ENCODE results near the gene ADAMTS15. TPM values are rescaled to one million over a fixed set of nuclear protein-coding genes. Genes with fewer than 3 reads are reported as not detected.

ADAMTS15 gene
- total RNA-seq, 1 experiment from 2014 or later, result 0.83 TPM

DNA sequence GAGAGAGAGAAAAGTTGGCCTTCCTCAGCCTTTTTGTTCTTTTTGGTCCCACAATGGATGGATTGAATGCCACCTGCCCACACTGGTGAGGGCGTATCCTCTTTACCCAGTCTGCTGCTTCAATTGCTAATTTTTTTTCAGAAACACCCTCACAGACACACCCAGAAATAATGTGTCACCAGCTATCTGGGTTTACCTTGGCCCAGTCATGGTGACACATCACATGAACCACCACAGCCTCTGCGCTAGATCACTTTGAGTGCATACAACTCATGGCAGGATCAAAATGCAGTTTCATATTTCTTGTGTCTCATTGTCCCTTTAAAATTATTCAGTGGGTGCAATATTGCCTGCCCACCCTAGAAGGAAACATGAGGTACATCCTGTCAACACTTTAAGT is 63.3 kb downstream of the ADAMTS15 start:
- H3K4me1 Mint-ChIP-seq (ENCODE audit: low read depth, unreplicated experiment), result no peaks in the 10 kb centered on the region
- no peak overlapping the region for H3K27ac Mint-ChIP-seq (ENCODE audit: unreplicated experiment)
- H3K36me3 Mint-ChIP-seq (ENCODE audit: insufficient read depth, unreplicated experiment), result no peaks in the 10 kb centered on the region
- intact Hi-C loops (cut with micrococcal nuclease; ENCODE audit: unreplicated experiment), result no loop called here
- no peak for DNase-seq
- CTCF ChIA-PET, result no interaction called here
- H3K4me3 Mint-ChIP-seq (ENCODE audit: low read depth, unreplicated experiment), result no peak overlapping the region
- H3K27me3 Mint-ChIP-seq (ENCODE audit: unreplicated experiment), result no peaks in the 10 kb centered on the region
- TF ChIP-seq, protein P1, sequence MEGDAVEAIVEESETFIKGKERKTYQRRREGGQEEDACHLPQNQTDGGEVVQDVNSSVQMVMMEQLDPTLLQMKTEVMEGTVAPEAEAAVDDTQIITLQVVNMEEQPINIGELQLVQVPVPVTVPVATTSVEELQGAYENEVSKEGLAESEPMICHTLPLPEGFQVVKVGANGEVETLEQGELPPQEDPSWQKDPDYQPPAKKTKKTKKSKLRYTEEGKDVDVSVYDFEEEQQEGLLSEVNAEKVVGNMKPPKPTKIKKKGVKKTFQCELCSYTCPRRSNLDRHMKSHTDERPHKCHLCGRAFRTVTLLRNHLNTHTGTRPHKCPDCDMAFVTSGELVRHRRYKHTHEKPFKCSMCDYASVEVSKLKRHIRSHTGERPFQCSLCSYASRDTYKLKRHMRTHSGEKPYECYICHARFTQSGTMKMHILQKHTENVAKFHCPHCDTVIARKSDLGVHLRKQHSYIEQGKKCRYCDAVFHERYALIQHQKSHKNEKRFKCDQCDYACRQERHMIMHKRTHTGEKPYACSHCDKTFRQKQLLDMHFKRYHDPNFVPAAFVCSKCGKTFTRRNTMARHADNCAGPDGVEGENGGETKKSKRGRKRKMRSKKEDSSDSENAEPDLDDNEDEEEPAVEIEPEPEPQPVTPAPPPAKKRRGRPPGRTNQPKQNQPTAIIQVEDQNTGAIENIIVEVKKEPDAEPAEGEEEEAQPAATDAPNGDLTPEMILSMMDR (IDR thresholded peaks at IDR 0.05; ENCODE audit: unreplicated experiment), result no peak
- BruUV-seq (replicated peaks), result no TSS peak
- peaks cover 2% of the 10 kb centered on the region for H3K9me3 Mint-ChIP-seq (ENCODE audit: low read depth, unreplicated experiment)

DNA sequence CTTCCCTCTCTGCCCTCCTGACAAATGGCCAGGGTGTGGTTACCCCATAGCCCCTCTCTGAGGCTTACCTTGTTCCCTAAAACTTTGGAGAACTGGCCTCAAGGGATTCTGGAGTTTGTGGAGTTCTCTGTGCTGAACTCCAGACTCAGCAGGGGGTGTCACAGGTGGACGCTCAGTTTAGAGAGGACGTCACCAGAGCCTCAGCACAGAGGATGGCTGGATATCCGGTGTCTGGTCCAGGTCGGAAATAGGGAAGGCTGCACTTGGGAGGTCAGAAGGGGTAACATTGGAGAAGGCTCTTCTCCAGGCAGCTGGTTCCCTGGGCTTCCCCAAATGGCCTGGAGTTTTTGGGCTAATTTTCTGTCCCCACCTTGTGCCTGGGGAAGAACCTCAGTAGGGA is 64.2 kb downstream of the ADAMTS15 start:
- CTCF ChIA-PET, result no interaction called here
- intact Hi-C loops (cut with micrococcal nuclease; ENCODE audit: unreplicated experiment), result no loop called here
- H3K36me3 Mint-ChIP-seq (ENCODE audit: insufficient read depth, unreplicated experiment), result no peaks in the 10 kb centered on the region
- DNase-seq, result no peak
- no peak overlapping the region for H3K27ac Mint-ChIP-seq (ENCODE audit: unreplicated experiment)
- H3K9me3 Mint-ChIP-seq (ENCODE audit: low read depth, unreplicated experiment), result no peaks in the 10 kb centered on the region
- H3K27me3 Mint-ChIP-seq (ENCODE audit: unreplicated experiment), result no peaks in the 10 kb centered on the region
- H3K4me3 Mint-ChIP-seq (ENCODE audit: low read depth, unreplicated experiment), result no peak overlapping the region
- H3K4me1 Mint-ChIP-seq (ENCODE audit: low read depth, unreplicated experiment), result no peaks in the 10 kb centered on the region
- no TSS peak for BruUV-seq (replicated peaks)
- TF ChIP-seq, protein P1 (IDR thresholded peaks at IDR 0.05; ENCODE audit: unreplicated experiment), result no peak

DNA sequence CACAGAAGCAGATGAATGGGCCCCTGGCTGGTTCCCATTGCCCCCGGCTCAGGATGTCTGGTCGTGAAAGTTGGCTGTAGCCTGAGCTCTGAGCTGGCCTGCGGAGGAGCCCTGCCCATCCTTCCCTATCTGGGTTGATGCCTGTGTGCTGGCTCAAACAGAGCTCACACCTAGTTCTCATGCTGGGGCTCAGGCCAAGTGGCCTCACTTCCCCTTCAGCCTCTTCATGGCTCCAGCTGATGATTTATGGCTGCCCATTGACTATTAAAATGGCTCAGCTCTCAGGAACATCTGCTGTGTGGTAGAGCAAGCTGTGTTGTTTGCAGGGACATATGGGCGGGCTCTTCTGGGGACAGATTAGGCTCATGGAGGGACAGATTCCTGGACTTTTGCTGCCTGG is 64.7 kb downstream of the ADAMTS15 start:
- CTCF ChIA-PET, result no interaction called here
- no peak for DNase-seq

DNA sequence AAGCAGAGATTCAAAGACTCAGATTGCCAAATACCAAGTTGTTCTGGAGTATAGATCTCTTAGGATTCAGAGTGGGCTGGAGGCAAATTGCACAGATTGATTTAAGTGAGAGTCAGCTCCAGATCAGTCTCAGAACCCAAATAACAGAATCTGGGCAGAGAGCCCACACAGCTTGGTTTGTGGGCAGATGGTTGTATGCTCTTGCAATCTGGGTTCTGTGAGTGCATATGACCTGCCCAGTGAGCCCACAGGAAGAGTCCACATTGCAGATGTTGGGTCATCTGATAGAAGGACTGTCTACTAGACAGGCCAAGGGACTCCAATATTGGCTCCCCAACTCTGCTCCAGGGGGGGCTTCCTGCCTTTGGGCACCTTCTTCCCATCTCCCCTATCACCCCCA is 65.9 kb downstream of the ADAMTS15 start:
- CTCF ChIA-PET, result no interaction called here
- intact Hi-C loops (cut with micrococcal nuclease; ENCODE audit: unreplicated experiment), result no loop called here
- TF ChIP-seq, protein P1 (IDR thresholded peaks at IDR 0.05; ENCODE audit: unreplicated experiment), result no peak

More for the DNA sequence above, 64.7 kb downstream of the ADAMTS15 start:
- H3K27me3 Mint-ChIP-seq (ENCODE audit: unreplicated experiment), result no peaks in the 10 kb centered on the region
- intact Hi-C loops (cut with micrococcal nuclease; ENCODE audit: unreplicated experiment), result no loop called here
- no peaks in the 10 kb centered on the region for H3K4me1 Mint-ChIP-seq (ENCODE audit: low read depth, unreplicated experiment)
- H3K4me3 Mint-ChIP-seq (ENCODE audit: low read depth, unreplicated experiment), result no peak overlapping the region
- no peak overlapping the region for H3K27ac Mint-ChIP-seq (ENCODE audit: unreplicated experiment)
- no peaks in the 10 kb centered on the region for H3K36me3 Mint-ChIP-seq (ENCODE audit: insufficient read depth, unreplicated experiment)
- H3K9me3 Mint-ChIP-seq (ENCODE audit: low read depth, unreplicated experiment), result no peaks in the 10 kb centered on the region
- BruUV-seq (replicated peaks), result no TSS peak
- TF ChIP-seq, protein P1 (IDR thresholded peaks at IDR 0.05; ENCODE audit: unreplicated experiment), result no peak

More for the DNA sequence above, 65.9 kb downstream of the ADAMTS15 start:
- DNase-seq, result no peak
- H3K4me1 Mint-ChIP-seq (ENCODE audit: low read depth, unreplicated experiment), result no peaks in the 10 kb centered on the region
- no peaks in the 10 kb centered on the region for H3K27me3 Mint-ChIP-seq (ENCODE audit: unreplicated experiment)
- no TSS peak for BruUV-seq (replicated peaks)
- H3K9me3 Mint-ChIP-seq (ENCODE audit: low read depth, unreplicated experiment), result no peaks in the 10 kb centered on the region
- no peaks in the 10 kb centered on the region for H3K36me3 Mint-ChIP-seq (ENCODE audit: insufficient read depth, unreplicated experiment)
- H3K4me3 Mint-ChIP-seq (ENCODE audit: low read depth, unreplicated experiment), result no peak overlapping the region
- H3K27ac Mint-ChIP-seq (ENCODE audit: unreplicated experiment), result no peak overlapping the region

Data from Calu3 (cell line).